GM12878 (cell line): Measurements from ENCODE around the gene RNASEH2A. TPM values are rescaled to one million over a fixed set of nuclear protein-coding genes. Genes with fewer than 3 reads are reported as not detected.

Experiments used
- BCL11A ChIP-seq: IDR thresholded peaks from 2 replicates; pipeline ENCODE4 v1.6.1; 2011; ENCODE audit warnings: low read depth, low read length
- BRCA1 ChIP-seq: IDR thresholded peaks from 2 replicates; pipeline ENCODE4 v1.6.1; 2011; ENCODE audit warnings: low read depth, low read length, improper control_type of control experiment
- CUX1 ChIP-seq: IDR thresholded peaks from 2 replicates; pipeline ENCODE4 v1.6.1; 2012; ENCODE audit warnings: improper control_type of control experiment, low read depth, low read length; ENCODE audit not compliant: insufficient replicate concordance
- EP300 ChIP-seq, 2 experiments: fragments of 150-350 bp in 1 of 2; IDR thresholded peaks; 2 replicates each; pipeline ENCODE4 v1.6.1; 2011 to 2012; ENCODE audit warnings: low read depth in 2 of 2, low read length in 2 of 2, borderline replicate concordance in 1 of 2, improper control_type of control experiment in 1 of 2, inconsistent platforms in 1 of 2; ENCODE audit not compliant: control insufficient read depth in 1 of 2
- MAX ChIP-seq: IDR thresholded peaks from 2 replicates; pipeline ENCODE4 v1.6.1; 2012; ENCODE audit warnings: low read depth, low read length, improper control_type of control experiment
- MTA2 ChIP-seq: fragments of 450-650 bp; IDR thresholded peaks from 2 replicates; pipeline ENCODE4 v1.6.1; 2016; ENCODE audit warnings: low read depth, mild to moderate bottlenecking, moderate library complexity
- NKRF ChIP-seq: fragments of 450-650 bp; conservative IDR thresholded peaks from 2 replicates; pipeline ENCODE4 v1.6.1; 2017; ENCODE audit warnings: mild to moderate bottlenecking, moderate library complexity
- NR2C1 ChIP-seq: fragments of 450-650 bp; IDR thresholded peaks from 2 replicates; pipeline ENCODE4 v1.6.1; 2017; ENCODE audit warnings: antibody characterized with exemption, mild to moderate bottlenecking, moderate library complexity
- NR2C2 ChIP-seq: IDR thresholded peaks from 2 replicates; pipeline ENCODE4 v1.6.1; 2011; ENCODE audit warnings: borderline replicate concordance, low read depth; ENCODE audit not compliant: control insufficient read depth, insufficient read length
- NR2F1 ChIP-seq: fragments of 450-650 bp; conservative IDR thresholded peaks from 2 replicates; pipeline ENCODE4 v1.6.1; 2017; ENCODE audit warnings: mild to moderate bottlenecking
- SMAD1 ChIP-seq: fragments of 450-650 bp; IDR thresholded peaks from 2 replicates; pipeline ENCODE4 v1.6.1; 2018; ENCODE audit warnings: mild to moderate bottlenecking, low read depth; ENCODE audit not compliant: partially characterized antibody
- SP1 ChIP-seq: IDR thresholded peaks from one replicate; pipeline ENCODE4 v1.6.1; 2011; ENCODE audit warnings: low read depth, low read length
- SUZ12 ChIP-seq: fragments of 200-600 bp; sonication (generic); IDR thresholded peaks from one replicate; pipeline ENCODE4 v1.6.1; 2018; ENCODE audit warnings: antibody characterized with exemption, mild to moderate bottlenecking; ENCODE audit not compliant: unreplicated experiment
- TCF7 ChIP-seq: IDR thresholded peaks from 2 replicates; pipeline ENCODE4 v1.6.1; 2014; ENCODE audit warnings: antibody characterized with exemption, borderline replicate concordance
- YY1 ChIP-seq: IDR thresholded peaks from 2 replicates; pipeline ENCODE4 v1.6.1; 2011; ENCODE audit warnings: low read depth, mild to moderate bottlenecking, low read length
- ZNF592 ChIP-seq: fragments of 450-650 bp; IDR thresholded peaks from 2 replicates; pipeline ENCODE4 v1.6.1; 2017; ENCODE audit warnings: mild to moderate bottlenecking, moderate library complexity
- ZSCAN29 ChIP-seq: fragments of 450-650 bp; IDR thresholded peaks from 2 replicates; pipeline ENCODE4 v1.6.1; 2017; ENCODE audit warnings: mild to moderate bottlenecking, moderate library complexity
- ZZZ3 ChIP-seq: IDR thresholded peaks from 2 replicates; pipeline ENCODE4 v1.6.1; 2011; ENCODE audit warnings: low read depth; ENCODE audit not compliant: control insufficient read depth, insufficient read length
- polyA plus RNA-seq, 11 experiments: library from polyadenylated mRNA; depleted of rRNA in 4 of 11; unstranded in 6 of 11; stranded (reverse) in 5 of 11; fragments of >200 nt; fragmentation: Nextera tagmentation in 4 of 11; fragmentation: Illumina TruSeq in 1 of 11; extraction: Ambion mirVana in 4 of 11; extraction: Trizol in 1 of 11; gene quantifications; 1 replicate in 1 of 11; 2 replicates in 10 of 11; pipeline versions ENCODE4 v1.2.1 to v1.2.3, GENCODE V29; 2011 to 2016; ENCODE audit warnings: inconsistent platforms in 2 of 11, missing spikeins in 2 of 11, low read depth in 1 of 11
- total RNA-seq, 4 experiments: library from RNA; depleted of rRNA in 3 of 4; stranded (reverse); fragments of >200 nt in 3 of 4; fragmentation: Illumina TruSeq in 1 of 4; extraction: Trizol in 1 of 4; gene quantifications; 2 replicates each; pipeline versions ENCODE4 v1.2.1 to v1.2.3, GENCODE V29; 2013 to 2021

RNASEH2A gene
- total and polyA plus RNA-seq, 10 of the 15 experiments (the other 5 are each of a cell fraction or from before 2014, with no cell fraction given) = 17.4 to 103 (median 40.4) TPM

- TF ChIP-seq ZNF592 (peak; percentile 49; the same call in 1 of the 2 replicates), BCL11A (no peak), SUZ12 (no peak), YY1 (peak; percentile 15; the same call in 1 of the 2 replicates), BRCA1 (no peak), MAX (no peak), ZZZ3 (no peak), EP300 (IDR thresholded peaks at IDR 0.05; ENCODE audit: borderline replicate concordance in 1 of 2, control insufficient read depth in 1 of 2, low read depth in 2 of 2, low read length in 2 of 2) (peak in 1 of 2 experiments; percentile 44; a peak in 1 of 4 replicates), MTA2 (peak; percentile 40; the same call in 1 of the 2 replicates), CUX1 (no peak), ZSCAN29 (no peak), NR2C2 (no peak), SP1 (no peak), TCF7 (no peak), NR2C1 (no peak), SMAD1 (no peak), NR2F1 (peak; percentile 66; the same call in 1 of the 2 replicates), NKRF (no peak)
These were observed 20.1 kb upstream of the RNASEH2A start (continued) for GRCh38 chr19:12786141-12786870.
